HG03135 (cell line): Measurements from ENCODE around the gene RESP18.

Experiments used
- ATAC-seq: cut with Tn5 transposase; IDR thresholded peaks from one replicate; pipeline ENCODE4 v1.9.1; 2021; ENCODE audit warnings: mild to moderate bottlenecking, moderate library complexity; ENCODE audit not compliant: unreplicated experiment

RESP18 gene

DNA sequence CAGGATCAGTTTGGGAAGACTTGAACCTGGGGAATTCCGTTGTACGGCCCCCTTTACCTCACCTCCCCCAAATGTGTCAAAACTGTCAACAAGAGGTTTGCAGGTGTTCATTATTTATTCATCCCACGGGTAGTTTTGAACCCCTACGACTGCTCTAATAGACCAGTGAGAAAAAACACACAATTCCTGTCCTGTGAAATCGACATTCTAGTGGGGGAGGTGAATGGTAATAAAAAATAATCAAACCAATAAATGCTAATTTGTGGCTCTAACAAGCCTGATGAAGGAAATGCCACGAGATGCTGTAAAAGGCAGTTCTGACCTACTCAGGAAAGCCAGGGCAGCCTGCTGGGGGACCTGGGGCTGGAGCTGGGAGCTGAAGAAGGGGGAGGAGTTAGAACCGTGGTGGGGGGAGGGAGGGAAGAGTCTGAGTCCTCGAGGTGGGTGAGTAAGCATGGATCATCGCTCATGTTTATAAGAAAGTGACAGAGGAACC is 53.8 kb downstream of the RESP18 start:
- no peak for ATAC-seq

DNA sequence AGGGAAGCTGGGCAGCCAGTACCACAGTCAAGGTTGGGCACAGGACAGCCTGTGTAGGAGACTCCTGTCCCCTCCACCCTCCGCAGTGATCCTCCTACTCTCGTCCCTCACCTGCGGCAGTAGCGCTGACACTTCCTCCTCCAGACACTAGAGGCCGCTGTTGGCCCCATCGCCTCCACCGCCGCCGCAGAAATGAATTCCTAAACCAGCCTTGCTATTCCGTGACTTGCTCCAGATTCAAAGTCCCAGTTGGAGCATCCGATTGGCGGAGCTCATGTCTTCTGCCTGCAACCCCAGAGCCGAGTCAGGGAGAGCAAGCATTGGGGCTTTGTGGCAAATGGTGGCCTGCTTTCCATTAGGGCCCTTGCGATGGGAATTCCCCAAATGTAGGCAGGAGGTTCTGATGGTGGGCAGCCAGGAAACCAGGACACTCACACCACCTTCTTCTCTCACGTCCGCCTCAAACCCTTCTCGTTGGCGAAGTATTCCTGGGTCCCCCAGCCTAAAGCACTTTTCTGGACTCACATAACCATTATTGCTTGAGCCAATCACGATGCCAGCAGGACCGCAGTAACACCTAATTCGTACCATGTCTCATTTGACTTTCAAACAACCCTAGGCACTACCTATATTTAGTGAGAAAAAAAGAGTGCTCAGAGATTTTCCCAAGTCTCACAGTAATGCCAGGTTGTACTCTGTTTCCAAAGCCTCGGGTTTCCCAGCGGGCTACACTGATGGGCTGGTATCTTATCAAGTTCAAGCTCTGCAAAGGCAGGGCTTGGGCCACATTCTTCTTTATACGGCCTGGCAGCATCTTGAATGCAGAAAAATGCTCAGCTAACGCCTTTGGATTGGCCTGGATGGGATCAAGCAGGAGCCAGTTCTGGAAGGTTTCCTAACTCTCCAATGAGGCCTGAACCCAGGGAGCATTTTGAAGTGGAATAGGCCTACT is 54.6 kb downstream of the RESP18 start:
- no peak for ATAC-seq
